ENCODE results near the gene ATP6V1A.

DNA sequence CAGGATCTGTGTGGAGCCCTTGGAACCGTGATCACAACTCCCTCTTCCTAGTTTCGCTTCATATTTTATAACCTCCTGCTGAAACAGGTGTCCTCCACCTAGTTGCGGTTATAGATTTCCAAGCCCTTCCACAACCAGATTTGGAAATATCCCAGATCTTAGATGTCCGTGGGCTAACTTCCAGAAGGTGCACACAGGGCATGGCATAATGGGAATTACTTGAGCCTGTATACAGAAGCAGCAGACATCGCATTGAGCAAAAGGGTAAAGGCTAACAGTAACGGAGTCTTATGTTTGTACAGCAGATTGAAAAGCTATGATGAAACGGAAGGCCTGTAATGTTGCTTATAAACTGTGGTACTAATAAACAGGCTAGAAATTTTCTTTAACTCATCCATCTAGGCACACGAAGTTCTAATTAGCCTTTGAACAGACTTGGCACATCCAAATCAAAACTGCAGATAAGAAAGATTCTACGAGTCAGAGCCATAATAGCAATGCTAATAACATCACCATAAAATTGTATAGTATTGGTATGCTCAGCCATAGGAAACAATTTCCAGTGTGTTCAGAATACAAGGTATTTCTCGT is 49.2 kb upstream of the ATP6V1A start:
- TF ChIP-seq CTCF (IDR thresholded peaks at IDR 0.05; ENCODE audit: borderline replicate concordance, extremely low read depth, low read length, poor library complexity, severe bottlenecking) (no peak), EZH2 (IDR thresholded peaks at IDR 0.05; ENCODE audit: borderline replicate concordance, low read depth, low read length, severe bottlenecking) (no peak)

Data from DND-41 (cell line).